ENCODE results near the gene TMTC2.

DNA sequence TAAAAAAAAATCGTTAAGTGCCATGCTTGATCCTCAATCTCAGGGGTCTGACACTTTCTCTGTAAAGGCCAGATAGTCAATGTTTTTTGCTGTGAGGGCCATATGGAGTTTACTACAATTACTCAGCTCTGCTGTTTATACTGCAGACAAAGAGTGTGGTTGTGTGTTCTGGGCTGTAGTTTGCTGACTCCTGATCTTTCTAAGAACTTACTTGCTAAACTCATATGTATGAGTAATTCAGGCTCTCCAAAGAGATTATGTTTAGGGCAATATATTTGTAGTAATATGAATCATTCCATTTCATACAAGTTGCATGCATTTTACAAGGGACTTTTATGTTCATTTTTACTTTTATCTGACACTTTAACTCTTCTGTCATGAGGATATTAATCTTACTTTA lies 188.2 kb downstream of the TMTC2 start:
- TF ChIP-seq, protein P1, sequence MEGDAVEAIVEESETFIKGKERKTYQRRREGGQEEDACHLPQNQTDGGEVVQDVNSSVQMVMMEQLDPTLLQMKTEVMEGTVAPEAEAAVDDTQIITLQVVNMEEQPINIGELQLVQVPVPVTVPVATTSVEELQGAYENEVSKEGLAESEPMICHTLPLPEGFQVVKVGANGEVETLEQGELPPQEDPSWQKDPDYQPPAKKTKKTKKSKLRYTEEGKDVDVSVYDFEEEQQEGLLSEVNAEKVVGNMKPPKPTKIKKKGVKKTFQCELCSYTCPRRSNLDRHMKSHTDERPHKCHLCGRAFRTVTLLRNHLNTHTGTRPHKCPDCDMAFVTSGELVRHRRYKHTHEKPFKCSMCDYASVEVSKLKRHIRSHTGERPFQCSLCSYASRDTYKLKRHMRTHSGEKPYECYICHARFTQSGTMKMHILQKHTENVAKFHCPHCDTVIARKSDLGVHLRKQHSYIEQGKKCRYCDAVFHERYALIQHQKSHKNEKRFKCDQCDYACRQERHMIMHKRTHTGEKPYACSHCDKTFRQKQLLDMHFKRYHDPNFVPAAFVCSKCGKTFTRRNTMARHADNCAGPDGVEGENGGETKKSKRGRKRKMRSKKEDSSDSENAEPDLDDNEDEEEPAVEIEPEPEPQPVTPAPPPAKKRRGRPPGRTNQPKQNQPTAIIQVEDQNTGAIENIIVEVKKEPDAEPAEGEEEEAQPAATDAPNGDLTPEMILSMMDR (IDR thresholded peaks at IDR 0.05): no peak
- TF ChIP-seq POLR2A (IDR thresholded peaks at IDR 0.05): no peak
